Esophagus muscularis mucosa (tissue), 2 donors: ENCODE data around the gene CELF4.

ENCODE experiments used
- POLR2A ChIP-seq: fragments of 450-650 bp; IDR thresholded peaks from one replicate; pipeline ENCODE4 v1.6.1; 2017; ENCODE audit warnings: antibody characterized with exemption, moderate library complexity, mild to moderate bottlenecking, low read depth
- POLR2AphosphoS5 ChIP-seq, 2 donors: sonication (generic); formaldehyde crosslinking; IDR thresholded peaks; one replicate each; pipeline ENCODE4 v1.6.1; 2017; ENCODE audit warnings: antibody characterized with exemption in 2 of 2

GRCh38 chr18:37440206-37440605, 125.4 kb downstream of the CELF4 start:
- TF ChIP-seq POLR2A, result no peak
- no peak for TF ChIP-seq POLR2AphosphoS5 (IDR thresholded peaks at IDR 0.05)
